Measurements from ENCODE around the gene SV2C. TPM values are rescaled to one million over a fixed set of nuclear protein-coding genes. Genes with fewer than 3 reads are reported as not detected.
A peak's percentile ranks its signal among the peaks of the same experiment; 100 is the strongest.

Gene SV2C
- total RNA-seq, 4 donors from 2014 or later: 0.06 to 0.36 (median 0.13) TPM

- no peak for ATAC-seq (ENCODE audit: low FRiP score)
- no peak for DNase-seq (ENCODE audit: low spot score)
- no peak for TF ChIP-seq CTCF (IDR thresholded peaks at IDR 0.05)
Observed at GRCh38 chr5:76264681-76265080, 181.5 kb downstream of the SV2C start.

- no peak for DNase-seq (ENCODE audit: low spot score)
- no peak for TF ChIP-seq CTCF (IDR thresholded peaks at IDR 0.05)
- ATAC-seq (ENCODE audit: low FRiP score): no peak
Observed at GRCh38 chr5:76269259-76269931, 186.2 kb downstream of the SV2C start.

- no peak for TF ChIP-seq CTCF (IDR thresholded peaks at IDR 0.05)
- ATAC-seq (ENCODE audit: low FRiP score) (peak; percentile 62), DNase-seq (ENCODE audit: low spot score) (no peak)
Observed at GRCh38 chr5:76269932-76270610, 186.9 kb downstream of the SV2C start.

- TF ChIP-seq CTCF (IDR thresholded peaks at IDR 0.05): no peak
- no peak for DNase-seq (ENCODE audit: low spot score)
- ATAC-seq (ENCODE audit: low FRiP score): no peak
Observed at GRCh38 chr5:76271836-76272235, 188.7 kb downstream of the SV2C start.

- DNase-seq (ENCODE audit: low spot score): no peak
- no peak for TF ChIP-seq CTCF (IDR thresholded peaks at IDR 0.05)
- no peak for ATAC-seq (ENCODE audit: low FRiP score)
Observed at GRCh38 chr5:76273206-76273885, 190.2 kb downstream of the SV2C start.

GRCh38 chr5:76274571-76274970 is 191.4 kb downstream of the SV2C start:
- ATAC-seq (ENCODE audit: low FRiP score) (no peak), DNase-seq (ENCODE audit: low spot score) (no peak)
- no peak for TF ChIP-seq CTCF (IDR thresholded peaks at IDR 0.05)
